Vagina (tissue), 2 donors: Measurements from ENCODE around the gene CLDN11. TPM values are rescaled to one million over a fixed set of nuclear protein-coding genes. Genes with fewer than 3 reads are reported as not detected.

Source experiments
- DNase-seq, 2 donors: peaks; one replicate each; pipeline ENCODE4 v3.0.0-alpha.2; 2017; ENCODE audit errors: extremely low spot score in 2 of 2
- H3K27ac ChIP-seq: fragments of 200-600 bp; sonication (generic); one replicate; pipeline ENCODE4 v1.5.1; 2019
- H3K27me3 ChIP-seq: fragments of 200-600 bp; sonication (generic); one replicate; pipeline ENCODE4 v1.5.1; 2019
- H3K36me3 ChIP-seq, 2 donors: fragments of 200-600 bp; sonication (generic); one replicate each; pipeline ENCODE4 v1.5.1; 2017 to 2019
- H3K4me1 ChIP-seq: fragments of 200-600 bp; sonication (generic); one replicate; pipeline ENCODE4 v1.5.1; 2019
- H3K4me3 ChIP-seq, 2 donors: fragments of 200-600 bp; sonication (generic); 1 replicate in 1 of 2; 2 replicates in 1 of 2; pipeline ENCODE4 v1.5.1; 2016 to 2019
- H3K9me3 ChIP-seq: fragments of 200-600 bp; sonication (generic); one replicate; pipeline ENCODE4 v1.5.1; 2019
- POLR2A ChIP-seq, 2 donors: fragments of 450-650 bp; IDR thresholded peaks; one replicate each; pipeline ENCODE4 v1.6.1; 2017; ENCODE audit warnings: antibody characterized with exemption in 2 of 2, mild to moderate bottlenecking in 2 of 2, moderate library complexity in 2 of 2
- POLR2AphosphoS5 ChIP-seq, 2 donors: sonication (generic); formaldehyde crosslinking; IDR thresholded peaks; one replicate each; pipeline ENCODE4 v1.9.0; 2017; ENCODE audit warnings: antibody characterized with exemption in 2 of 2, mild to moderate bottlenecking in 2 of 2, low read depth in 1 of 2; ENCODE audit not compliant: insufficient read depth in 1 of 2
- intact Hi-C: fragments of 100-400 bp; cut with DNase I; formaldehyde crosslinking; loops from one replicate; pipeline ENCODE4 v1.15.1; 2023
- total RNA-seq: library from RNA; depleted of rRNA; stranded (reverse); fragments of >200 nt; gene quantifications from one replicate; pipeline ENCODE4 v1.2.3, GENCODE V29; 2016
- TF ChIP-seq, protein P1 (sequence below), 3 experiments: fragments of 450-650 bp in 2 of 3; fragments of 200-600 bp in 1 of 3; sonication (generic) in 1 of 3; IDR thresholded peaks; one replicate each; pipeline ENCODE4 v1.5.1; 2017 to 2019; ENCODE audit warnings: antibody characterized with exemption in 3 of 3, mild to moderate bottlenecking in 2 of 3, moderate library complexity in 2 of 3

The CLDN11 gene
- total RNA-seq, 1 donor from 2014 or later, result 136 TPM

DNA sequence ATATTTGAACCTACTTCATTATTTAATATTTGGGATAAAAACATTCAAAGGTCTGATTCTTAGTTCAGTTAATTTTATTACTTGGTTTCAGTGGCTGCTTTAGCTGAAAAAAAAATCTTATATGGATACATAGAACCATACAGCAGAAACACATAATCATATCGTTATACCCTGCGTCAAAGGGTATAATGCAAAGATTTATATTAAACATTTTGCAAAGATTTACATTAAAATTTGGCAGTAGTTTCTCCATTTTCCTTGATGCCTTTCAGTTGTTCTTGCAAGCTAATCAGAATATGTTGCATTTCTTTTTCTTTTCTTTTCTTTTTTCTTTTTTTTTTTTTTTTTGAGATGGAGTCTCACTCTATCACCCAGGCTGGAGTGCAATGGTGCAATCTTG, 31.4 kb downstream of the CLDN11 start:
- intact Hi-C loops, result no loop called here
- Histone ChIP-seq H3K4me3 (no peak overlapping the region), H3K27ac (no peak overlapping the region), H3K4me1 (peaks cover 8% of the 10 kb centered on the region), H3K27me3 (no peaks in the 10 kb centered on the region), H3K36me3 (no peaks in the 10 kb centered on the region), H3K9me3 (no peaks in the 10 kb centered on the region)
- TF ChIP-seq POLR2AphosphoS5 (IDR thresholded peaks at IDR 0.05; ENCODE audit: insufficient read depth in 1 of 2, low read depth in 1 of 2) (no peak), POLR2A (IDR thresholded peaks at IDR 0.05) (no peak)
- TF ChIP-seq, protein P1, sequence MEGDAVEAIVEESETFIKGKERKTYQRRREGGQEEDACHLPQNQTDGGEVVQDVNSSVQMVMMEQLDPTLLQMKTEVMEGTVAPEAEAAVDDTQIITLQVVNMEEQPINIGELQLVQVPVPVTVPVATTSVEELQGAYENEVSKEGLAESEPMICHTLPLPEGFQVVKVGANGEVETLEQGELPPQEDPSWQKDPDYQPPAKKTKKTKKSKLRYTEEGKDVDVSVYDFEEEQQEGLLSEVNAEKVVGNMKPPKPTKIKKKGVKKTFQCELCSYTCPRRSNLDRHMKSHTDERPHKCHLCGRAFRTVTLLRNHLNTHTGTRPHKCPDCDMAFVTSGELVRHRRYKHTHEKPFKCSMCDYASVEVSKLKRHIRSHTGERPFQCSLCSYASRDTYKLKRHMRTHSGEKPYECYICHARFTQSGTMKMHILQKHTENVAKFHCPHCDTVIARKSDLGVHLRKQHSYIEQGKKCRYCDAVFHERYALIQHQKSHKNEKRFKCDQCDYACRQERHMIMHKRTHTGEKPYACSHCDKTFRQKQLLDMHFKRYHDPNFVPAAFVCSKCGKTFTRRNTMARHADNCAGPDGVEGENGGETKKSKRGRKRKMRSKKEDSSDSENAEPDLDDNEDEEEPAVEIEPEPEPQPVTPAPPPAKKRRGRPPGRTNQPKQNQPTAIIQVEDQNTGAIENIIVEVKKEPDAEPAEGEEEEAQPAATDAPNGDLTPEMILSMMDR (IDR thresholded peaks at IDR 0.05), result no peak
- DNase-seq, result no peak

DNA sequence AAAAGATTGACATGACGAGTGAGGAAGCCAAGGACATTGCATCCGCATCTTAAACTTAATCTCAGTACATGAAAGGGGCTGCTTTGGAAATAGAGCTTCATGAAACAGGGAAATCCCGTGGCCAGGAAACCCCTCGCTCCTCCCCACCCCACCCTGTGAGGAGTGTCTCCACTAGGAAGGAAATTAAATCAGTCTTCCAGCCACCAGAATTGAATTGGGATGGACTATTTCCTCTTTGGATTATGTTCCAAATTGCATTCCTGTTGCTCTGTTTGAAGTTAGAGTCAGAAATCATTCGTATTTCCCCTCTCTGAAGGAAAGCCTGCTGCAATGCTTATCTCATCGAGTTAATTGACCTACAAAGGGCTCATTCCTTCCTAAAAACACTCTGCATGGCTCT, 35.8 kb downstream of the CLDN11 start:
- H3K4me1 ChIP-seq, result no peaks in the 10 kb centered on the region
- no peak for DNase-seq
- H3K27me3 ChIP-seq, result no peaks in the 10 kb centered on the region
- H3K36me3 ChIP-seq, result no peaks in the 10 kb centered on the region
- no peaks in the 10 kb centered on the region for H3K9me3 ChIP-seq
- intact Hi-C loops, result no loop called here
- TF ChIP-seq POLR2AphosphoS5 (IDR thresholded peaks at IDR 0.05; ENCODE audit: insufficient read depth in 1 of 2, low read depth in 1 of 2), result no peak
- no peak for TF ChIP-seq POLR2A (IDR thresholded peaks at IDR 0.05)
- TF ChIP-seq, protein P1 (IDR thresholded peaks at IDR 0.05), result no peak
- H3K27ac ChIP-seq, result no peak overlapping the region
- no peak overlapping the region for H3K4me3 ChIP-seq

- H3K9me3 ChIP-seq, result no peaks in the 10 kb centered on the region
- TF ChIP-seq POLR2AphosphoS5 (IDR thresholded peaks at IDR 0.05; ENCODE audit: insufficient read depth in 1 of 2, low read depth in 1 of 2) (no peak), POLR2A (IDR thresholded peaks at IDR 0.05) (no peak)
- TF ChIP-seq, protein P1 (IDR thresholded peaks at IDR 0.05), result no peak
- no peak for DNase-seq
- intact Hi-C loops, result no loop called here
- H3K36me3 ChIP-seq, result no peaks in the 10 kb centered on the region
- no peaks in the 10 kb centered on the region for H3K4me1 ChIP-seq
- no peak overlapping the region for H3K4me3 ChIP-seq
- H3K27me3 ChIP-seq, result no peaks in the 10 kb centered on the region
- H3K27ac ChIP-seq, result no peak overlapping the region
These were observed 39.6 kb downstream of the CLDN11 start for GRCh38 chr3:170458285-170458684.

DNA sequence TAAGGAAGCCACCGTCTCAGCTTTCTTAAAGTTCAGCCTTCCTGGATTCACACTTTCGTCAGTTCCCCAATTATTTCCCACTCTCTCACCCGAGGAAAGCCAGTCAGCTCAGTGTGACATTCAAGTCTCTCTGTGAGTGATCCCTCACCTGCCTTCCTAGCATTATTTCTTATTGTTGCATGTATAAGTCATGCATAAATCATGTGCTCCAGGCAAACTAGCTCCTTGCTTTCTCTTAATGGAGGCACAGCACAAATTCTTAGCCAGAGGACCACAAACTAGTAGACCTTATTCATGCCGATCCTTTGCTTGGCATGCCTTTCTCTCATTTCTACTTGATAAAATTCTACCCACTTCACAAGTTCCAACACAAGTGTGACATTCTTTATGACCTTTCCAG, 44.3 kb downstream of the CLDN11 start:
- DNase-seq, result no peak

DNA sequence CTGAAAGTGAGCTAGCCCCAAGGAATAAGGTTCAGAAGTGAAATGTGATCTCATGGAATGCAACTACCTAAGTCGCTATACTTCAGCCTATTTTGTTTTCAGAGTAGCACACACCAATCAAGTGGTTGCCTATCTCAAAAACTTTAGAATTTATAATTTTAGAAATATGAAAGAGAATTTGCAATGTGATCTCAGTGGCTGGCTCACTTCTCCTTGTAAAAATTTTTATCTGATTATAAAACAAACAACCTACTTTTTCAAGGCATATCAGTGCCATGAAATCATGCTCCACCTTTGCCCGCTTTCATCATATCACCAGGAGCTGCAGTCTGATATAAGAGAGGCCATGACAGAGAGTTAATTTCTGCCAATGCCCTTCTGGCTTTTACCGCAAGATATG, 47.3 kb downstream of the CLDN11 start:
- Histone ChIP-seq H3K27ac (no peak overlapping the region), H3K9me3 (no peaks in the 10 kb centered on the region)
- intact Hi-C loops, result no loop called here

More for the DNA sequence above, 44.3 kb downstream of the CLDN11 start:
- Histone ChIP-seq H3K27ac (no peak overlapping the region), H3K36me3 (no peaks in the 10 kb centered on the region), H3K4me1 (peaks cover 4% of the 10 kb centered on the region), H3K27me3 (no peaks in the 10 kb centered on the region), H3K9me3 (no peaks in the 10 kb centered on the region), H3K4me3 (no peak overlapping the region)
- intact Hi-C loops, result no loop called here
- TF ChIP-seq POLR2AphosphoS5 (IDR thresholded peaks at IDR 0.05; ENCODE audit: insufficient read depth in 1 of 2, low read depth in 1 of 2), result no peak
- no peak for TF ChIP-seq POLR2A (IDR thresholded peaks at IDR 0.05)
- TF ChIP-seq, protein P1 (IDR thresholded peaks at IDR 0.05), result no peak

More for the DNA sequence above, 47.3 kb downstream of the CLDN11 start:
- H3K36me3 ChIP-seq, result no peaks in the 10 kb centered on the region
- H3K27me3 ChIP-seq, result no peaks in the 10 kb centered on the region
- H3K4me1 ChIP-seq, result peaks cover 23% of the 10 kb centered on the region
- no peak for DNase-seq
- TF ChIP-seq POLR2A (IDR thresholded peaks at IDR 0.05), result no peak
- TF ChIP-seq POLR2AphosphoS5 (IDR thresholded peaks at IDR 0.05; ENCODE audit: insufficient read depth in 1 of 2, low read depth in 1 of 2), result no peak
- TF ChIP-seq, protein P1 (IDR thresholded peaks at IDR 0.05), result no peak
- no peak overlapping the region for H3K4me3 ChIP-seq
